HEK293 (cell line): ENCODE results near the gene POLR1D.

Source experiments
- CTCF ChIP-seq: fragments of 450-650 bp; formaldehyde crosslinking; IDR thresholded peaks from 2 replicates; pipeline ENCODE4 v1.5.1; 2016; ENCODE audit warnings: missing biosample characterization, missing genetic modification characterization
- KLF10 ChIP-seq: fragments of 450-650 bp; IDR thresholded peaks from 2 replicates; pipeline ENCODE4 v1.5.1; 2018; ENCODE audit warnings: missing biosample characterization, mild to moderate bottlenecking, missing genetic modification characterization
- KLF8 ChIP-seq: fragments of 450-650 bp; formaldehyde crosslinking; IDR thresholded peaks from 2 replicates; pipeline ENCODE4 v1.5.1; 2016; ENCODE audit warnings: missing biosample characterization, missing genetic modification characterization
- KLF9 ChIP-seq: fragments of 450-650 bp; formaldehyde crosslinking; IDR thresholded peaks from 2 replicates; pipeline ENCODE4 v1.5.1; 2016; ENCODE audit warnings: missing biosample characterization, missing genetic modification characterization, low read depth
- MZF1 ChIP-seq: fragments of 450-650 bp; formaldehyde crosslinking; IDR thresholded peaks from 2 replicates; pipeline ENCODE4 v1.5.1; 2017; ENCODE audit warnings: missing biosample characterization, missing genetic modification characterization, borderline replicate concordance
- REPIN1 ChIP-seq: fragments of 450-650 bp; formaldehyde crosslinking; IDR thresholded peaks from 2 replicates; pipeline ENCODE4 v1.5.1; 2017; ENCODE audit warnings: missing biosample characterization, missing genetic modification characterization, low read depth
- SALL2 ChIP-seq: fragments of 450-650 bp; formaldehyde crosslinking; IDR thresholded peaks from 2 replicates; pipeline ENCODE4 v1.5.0; 2017; ENCODE audit warnings: missing biosample characterization, mild to moderate bottlenecking, missing genetic modification characterization, borderline replicate concordance
- ZBTB7A ChIP-seq: fragments of 450-650 bp; formaldehyde crosslinking; IDR thresholded peaks from 2 replicates; pipeline ENCODE4 v1.5.1; 2016; ENCODE audit warnings: low read depth, missing biosample characterization, missing genetic modification characterization
- ZNF274 ChIP-seq, 2 experiments: fragments of 200-500 bp in 1 of 2; fragments of 450-650 bp in 1 of 2; sonication (Bioruptor generic) in 1 of 2; formaldehyde crosslinking in 1 of 2; IDR thresholded peaks; 2 replicates each; pipeline versions ENCODE4 v1.5.1 to v1.6.1; 2014 to 2016; ENCODE audit warnings: borderline replicate concordance in 1 of 2, inconsistent platforms in 1 of 2, low read length in 1 of 2, missing biosample characterization in 1 of 2, missing genetic modification characterization in 1 of 2
- ZNF354C ChIP-seq: fragments of 450-650 bp; formaldehyde crosslinking; IDR thresholded peaks from 2 replicates; pipeline ENCODE4 v1.5.1; 2016; ENCODE audit warnings: missing biosample characterization, missing genetic modification characterization, low read depth, borderline replicate concordance
- ZNF501 ChIP-seq: fragments of 450-650 bp; formaldehyde crosslinking; IDR thresholded peaks from 2 replicates; pipeline ENCODE4 v1.5.1; 2016; ENCODE audit warnings: missing biosample characterization, missing genetic modification characterization
- ZNF707 ChIP-seq: fragments of 450-650 bp; formaldehyde crosslinking; IDR thresholded peaks from 2 replicates; pipeline ENCODE4 v1.5.1; 2016; ENCODE audit warnings: missing biosample characterization, missing genetic modification characterization
- ZNF791 ChIP-seq: fragments of 450-650 bp; formaldehyde crosslinking; IDR thresholded peaks from 2 replicates; pipeline ENCODE4 v1.5.1; 2016; ENCODE audit warnings: missing biosample characterization, missing genetic modification characterization

GRCh38 chr13:27605610-27606200 lies 16.0 kb upstream of the POLR1D start:
- TF ChIP-seq SALL2 (tag by site-specific recombination) (no peak), CTCF (tag by site-specific recombination) (no peak), KLF10 (tag by site-specific recombination) (no peak), ZNF354C (tag by site-specific recombination) (no peak), KLF8 (no peak), ZNF707 (tag by site-specific recombination) (no peak), ZNF791 (no peak), ZNF274 (IDR thresholded peaks at IDR 0.05; ENCODE audit: low read length) (no peak), ZNF274 (tag by site-specific recombination; IDR thresholded peaks at IDR 0.05; ENCODE audit: borderline replicate concordance) (no peak), KLF9 (tag by site-specific recombination) (no peak), MZF1 (tag by site-specific recombination) (no peak), ZNF501 (no peak), ZBTB7A (no peak), REPIN1 (tag by site-specific recombination) (no peak)
